ENCODE measurements around the gene ZNF202.

ZNF202 gene

DNA sequence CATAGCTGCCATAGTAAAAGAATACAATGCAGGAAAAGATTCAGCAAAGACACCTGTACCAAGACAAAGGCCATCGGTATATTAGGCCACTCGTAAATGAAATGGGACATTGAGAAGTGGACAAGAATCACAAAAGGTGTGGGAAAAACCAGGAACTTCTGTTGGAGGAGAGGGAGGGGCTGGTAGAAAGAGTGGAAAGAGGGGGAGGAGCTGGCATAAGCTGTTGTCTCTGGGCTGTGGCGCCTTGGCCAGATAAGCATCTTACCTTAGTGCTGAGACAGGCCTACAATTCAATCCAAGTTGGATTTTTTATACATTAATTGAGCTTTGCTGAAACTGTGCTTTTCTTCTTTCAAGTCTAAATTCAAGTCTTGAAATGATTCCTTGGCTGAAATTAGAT is 37.1 kb downstream of the ZNF202 start:
- no peak overlapping the region for H3K4me3 ChIP-seq (replicated peaks in 1 of 2; ENCODE audit: low read depth in 2 of 2, low read length in 2 of 2)
- TF ChIP-seq, protein P1, sequence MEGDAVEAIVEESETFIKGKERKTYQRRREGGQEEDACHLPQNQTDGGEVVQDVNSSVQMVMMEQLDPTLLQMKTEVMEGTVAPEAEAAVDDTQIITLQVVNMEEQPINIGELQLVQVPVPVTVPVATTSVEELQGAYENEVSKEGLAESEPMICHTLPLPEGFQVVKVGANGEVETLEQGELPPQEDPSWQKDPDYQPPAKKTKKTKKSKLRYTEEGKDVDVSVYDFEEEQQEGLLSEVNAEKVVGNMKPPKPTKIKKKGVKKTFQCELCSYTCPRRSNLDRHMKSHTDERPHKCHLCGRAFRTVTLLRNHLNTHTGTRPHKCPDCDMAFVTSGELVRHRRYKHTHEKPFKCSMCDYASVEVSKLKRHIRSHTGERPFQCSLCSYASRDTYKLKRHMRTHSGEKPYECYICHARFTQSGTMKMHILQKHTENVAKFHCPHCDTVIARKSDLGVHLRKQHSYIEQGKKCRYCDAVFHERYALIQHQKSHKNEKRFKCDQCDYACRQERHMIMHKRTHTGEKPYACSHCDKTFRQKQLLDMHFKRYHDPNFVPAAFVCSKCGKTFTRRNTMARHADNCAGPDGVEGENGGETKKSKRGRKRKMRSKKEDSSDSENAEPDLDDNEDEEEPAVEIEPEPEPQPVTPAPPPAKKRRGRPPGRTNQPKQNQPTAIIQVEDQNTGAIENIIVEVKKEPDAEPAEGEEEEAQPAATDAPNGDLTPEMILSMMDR (IDR thresholded peaks at IDR 0.05; ENCODE audit: low read depth, low read length): no peak
- no peak for DNase-seq (ENCODE audit: low read depth in 2 of 2)

DNA sequence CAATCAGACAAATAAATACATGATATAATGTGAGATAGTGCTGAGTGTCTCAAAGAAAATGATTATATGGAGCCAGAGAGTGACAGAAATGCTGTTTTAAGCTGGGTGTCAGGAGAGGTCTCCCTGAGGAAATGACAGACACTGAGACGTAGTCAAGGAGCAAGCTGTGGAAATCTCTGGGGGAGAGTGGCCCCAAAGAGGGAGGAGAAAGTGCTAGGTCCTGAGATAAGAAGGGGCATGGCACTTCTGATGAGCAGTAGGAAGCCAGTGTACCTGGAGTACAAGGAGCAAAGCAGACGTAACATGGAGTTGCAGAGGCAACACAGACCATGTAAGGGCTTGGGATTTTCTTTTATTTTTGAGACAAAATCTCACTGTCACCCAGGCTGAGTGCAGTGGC is 38.8 kb downstream of the ZNF202 start:
- no peak overlapping the region for H3K4me3 ChIP-seq (replicated peaks in 1 of 2; ENCODE audit: low read depth in 2 of 2, low read length in 2 of 2)
- TF ChIP-seq, protein P1 (IDR thresholded peaks at IDR 0.05; ENCODE audit: low read depth, low read length): no peak
- no peak for DNase-seq (ENCODE audit: low read depth in 2 of 2)

DNA sequence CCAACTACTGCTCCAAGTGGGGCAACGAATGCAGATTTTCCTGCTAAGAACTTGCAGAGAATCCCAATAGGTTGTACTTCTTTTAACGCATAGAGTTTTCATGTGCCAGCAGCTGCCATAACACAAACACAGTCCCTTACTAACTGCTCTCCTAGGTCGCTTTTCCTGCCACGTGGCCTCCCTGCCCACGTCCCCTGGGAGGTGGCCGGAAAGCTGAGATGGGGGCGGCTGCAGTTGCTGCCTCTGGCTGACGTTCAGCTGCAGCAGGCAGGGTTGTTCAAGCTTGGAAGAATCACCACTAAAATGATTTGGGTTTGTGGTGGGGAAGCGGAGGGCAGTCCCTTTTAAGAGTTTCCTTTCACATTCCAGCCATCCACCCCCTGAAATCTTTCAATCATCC is 39.3 kb downstream of the ZNF202 start:
- peak; percentile 17 to 31 for DNase-seq (ENCODE audit: low read depth in 2 of 2)
- no peak overlapping the region for H3K4me3 ChIP-seq (replicated peaks in 1 of 2; ENCODE audit: low read depth in 2 of 2, low read length in 2 of 2)
- TF ChIP-seq, protein P1 (IDR thresholded peaks at IDR 0.05; ENCODE audit: low read depth, low read length): no peak

DNA sequence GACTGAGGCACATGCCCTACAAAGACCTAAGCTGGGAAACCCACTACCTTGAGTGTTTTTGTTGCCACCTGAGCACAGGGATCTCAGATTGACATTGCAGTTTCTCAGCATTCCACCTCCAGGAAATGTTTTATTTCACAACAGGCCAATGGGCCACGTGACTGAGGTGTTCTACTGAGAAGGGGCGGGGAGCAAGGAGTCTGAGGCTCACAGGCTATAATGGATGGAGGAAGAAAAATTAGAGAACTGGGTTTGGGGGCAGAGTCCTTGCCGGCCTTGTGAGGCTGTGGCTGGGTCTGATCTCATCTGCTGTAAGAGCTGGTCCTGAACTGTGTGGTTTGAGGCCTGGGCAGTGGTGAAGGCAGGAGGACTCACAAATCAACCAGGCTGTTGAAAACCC is 40.7 kb downstream of the ZNF202 start:
- no peak for DNase-seq (ENCODE audit: low read depth in 2 of 2)
- no peak overlapping the region for H3K4me3 ChIP-seq (replicated peaks in 1 of 2; ENCODE audit: low read depth in 2 of 2, low read length in 2 of 2)
- TF ChIP-seq, protein P1 (IDR thresholded peaks at IDR 0.05; ENCODE audit: low read depth, low read length): no peak

DNA sequence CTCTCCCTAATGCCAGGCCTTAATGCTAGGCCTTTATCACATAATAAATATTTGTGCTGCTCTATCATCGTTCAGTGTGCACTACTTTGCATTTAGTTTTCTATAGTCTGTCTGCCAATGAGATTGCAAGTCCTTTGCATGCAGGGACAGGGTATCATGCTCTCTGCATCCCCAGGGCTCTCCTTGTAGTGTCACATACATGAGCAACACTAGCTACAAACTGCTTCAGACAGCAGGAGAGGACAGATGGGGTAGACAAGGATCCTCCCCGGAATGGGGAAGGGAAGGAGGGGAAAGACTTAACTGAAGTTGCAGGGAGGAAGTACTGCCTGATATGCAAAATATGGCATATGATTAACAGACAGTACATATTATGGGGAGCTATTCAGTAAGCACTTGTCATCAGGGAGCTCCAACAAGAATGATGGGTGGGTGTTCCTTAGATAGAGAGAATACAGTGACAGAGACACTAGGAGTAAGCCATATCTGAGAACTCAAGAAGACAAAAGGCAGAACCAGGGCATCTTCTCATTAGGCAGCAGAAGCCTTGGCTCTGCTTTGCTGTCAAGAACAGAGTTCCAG is 42.8 kb downstream of the ZNF202 start:
- H3K4me3 ChIP-seq (replicated peaks in 1 of 2; ENCODE audit: low read depth in 2 of 2, low read length in 2 of 2): no peak overlapping the region
- no peak for DNase-seq (ENCODE audit: low read depth in 2 of 2)
- TF ChIP-seq, protein P1 (IDR thresholded peaks at IDR 0.05; ENCODE audit: low read depth, low read length): no peak

DNA sequence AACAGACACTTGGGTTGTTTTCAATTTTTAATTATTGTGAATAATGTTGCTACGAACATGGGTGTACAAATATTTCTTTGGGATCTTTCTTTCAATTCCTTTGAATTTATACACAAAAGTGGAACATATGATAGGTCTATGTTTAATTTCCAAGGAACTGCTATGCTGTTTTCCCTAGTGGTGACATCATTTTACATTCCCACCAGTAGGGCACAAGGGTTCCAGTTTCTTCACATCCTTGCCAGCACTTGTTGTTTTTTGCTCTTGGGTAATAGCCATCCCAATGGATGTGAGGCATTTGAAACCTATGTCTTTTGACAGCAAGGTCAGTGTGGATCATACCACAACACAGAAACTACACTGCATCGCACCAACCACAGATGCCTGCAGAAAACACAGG is 45.3 kb downstream of the ZNF202 start:
- peak in 1 of 2 donors; percentile 18 for DNase-seq (ENCODE audit: low read depth in 2 of 2)
- TF ChIP-seq, protein P1 (IDR thresholded peaks at IDR 0.05; ENCODE audit: low read depth, low read length): no peak
- H3K4me3 ChIP-seq (replicated peaks in 1 of 2; ENCODE audit: low read depth in 2 of 2, low read length in 2 of 2): no peak overlapping the region

DNA sequence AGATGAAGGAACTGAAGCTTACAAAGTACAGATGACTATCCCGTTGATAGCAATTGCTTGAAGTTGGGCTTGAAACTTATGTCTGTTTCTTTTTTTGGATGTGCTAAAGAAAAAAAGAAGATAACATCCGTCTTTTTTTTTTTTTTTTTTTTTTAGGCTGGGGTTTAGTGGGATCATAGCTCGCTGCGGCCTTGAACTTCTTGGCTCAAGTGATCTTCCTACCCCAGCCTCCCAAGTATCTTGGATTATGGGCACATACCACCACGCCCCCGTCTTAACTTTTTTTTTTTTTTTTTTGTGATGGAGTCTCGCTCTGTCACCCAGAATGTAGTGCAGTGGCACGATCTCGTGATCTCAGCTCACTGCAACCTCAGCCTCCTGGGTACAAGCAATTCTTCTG is 46.2 kb downstream of the ZNF202 start:
- no peak overlapping the region for H3K4me3 ChIP-seq (replicated peaks in 1 of 2; ENCODE audit: low read depth in 2 of 2, low read length in 2 of 2)
- DNase-seq (ENCODE audit: low read depth in 2 of 2): no peak
- TF ChIP-seq, protein P1 (IDR thresholded peaks at IDR 0.05; ENCODE audit: low read depth, low read length): no peak

Measured in cardiac fibroblast (primary cell).